GM12875 (cell line): ENCODE data around the gene CXCL3.

Experiments used
- H3K4me3 ChIP-seq: one replicate; pipeline ENCODE4 v1.5.1; 2011; ENCODE audit warnings: low read depth, low read length, control low read depth
- CTCF ChIP-seq: IDR thresholded peaks from 2 replicates; pipeline ENCODE4 v1.5.1; 2011; ENCODE audit warnings: low read depth, mild to moderate bottlenecking, control low read depth, inconsistent platforms, low read length, moderate library complexity, borderline replicate concordance; ENCODE audit not compliant: insufficient read depth

CXCL3 gene

GRCh38 chr4:74042681-74043080 lies 4.2 kb upstream of the CXCL3 start:
- TF ChIP-seq CTCF, result no peak
- no peak overlapping the region for H3K4me3 ChIP-seq

- TF ChIP-seq CTCF, result no peak
- H3K4me3 ChIP-seq, result no peak overlapping the region
Measured at GRCh38 chr4:74041418-74041817, 2.9 kb upstream of the CXCL3 start.

GRCh38 chr4:74039315-74039763 lies 850 bp upstream of the CXCL3 start:
- TF ChIP-seq CTCF, result no peak
- H3K4me3 ChIP-seq, result no peak overlapping the region

GRCh38 chr4:74038086-74038424 lies 434 bp downstream of the CXCL3 start:
- no peak for TF ChIP-seq CTCF

GRCh38 chr4:74037076-74037955 lies 1.2 kb downstream of the CXCL3 start:
- H3K4me3 ChIP-seq, result no peak overlapping the region

More at GRCh38 chr4:74038086-74038424, 434 bp downstream of the CXCL3 start:
- H3K4me3 ChIP-seq, result peak overlapping the region; percentile 49

GRCh38 chr4:74033739-74034138 lies 4.8 kb downstream of the CXCL3 start:
- no peak overlapping the region for H3K4me3 ChIP-seq
- TF ChIP-seq CTCF, result no peak

More at GRCh38 chr4:74037076-74037955, 1.2 kb downstream of the CXCL3 start:
- TF ChIP-seq CTCF, result no peak

GRCh38 chr4:74032064-74032463 lies 6.4 kb downstream of the CXCL3 start:
- no peak for TF ChIP-seq CTCF
- H3K4me3 ChIP-seq, result no peak overlapping the region
